Lung (tissue), 12 donors: ENCODE results near the gene PRDM10. TPM values are rescaled to one million over a fixed set of nuclear protein-coding genes. Genes with fewer than 3 reads are reported as not detected.

ENCODE experiments used
- ATAC-seq: fragments of 200-7000 bp; cut with Tn5 transposase; one replicate; pipeline ENCODE4 v1.9.1; 2020; ENCODE audit warnings: moderate number of reproducible peaks; ENCODE audit not compliant: insufficient read depth, low FRiP score
- DNase-seq, 3 donors: peaks; one replicate each; pipeline ENCODE4 v3.0.0-alpha.2; 2013 to 2017
- H3K27ac ChIP-seq, 2 donors: one replicate each; pipeline ENCODE4 v1.5.1; 2013; ENCODE audit warnings: mild to moderate bottlenecking in 2 of 2, moderate library complexity in 2 of 2, control low read depth in 1 of 2, inconsistent platforms in 1 of 2, low read depth in 1 of 2, low read length in 1 of 2
- H3K27me3 ChIP-seq, 3 donors: one replicate each; pipeline ENCODE4 v1.5.1; 2013; ENCODE audit warnings: low read length in 2 of 3; ENCODE audit not compliant: control insufficient read depth in 3 of 3, insufficient read depth in 3 of 3
- H3K36me3 ChIP-seq, 4 donors: one replicate each; pipeline ENCODE4 v1.5.1; 2013; ENCODE audit warnings: low read length in 4 of 4, mild to moderate bottlenecking in 1 of 4, moderate library complexity in 1 of 4; ENCODE audit not compliant: control insufficient read depth in 4 of 4, insufficient read depth in 4 of 4
- H3K4me1 ChIP-seq, 5 donors: one replicate each; pipeline ENCODE4 v1.5.1; 2013; ENCODE audit warnings: low read length in 5 of 5, mild to moderate bottlenecking in 2 of 5, moderate library complexity in 1 of 5; ENCODE audit not compliant: control insufficient read depth in 5 of 5, insufficient read depth in 5 of 5
- H3K4me3 ChIP-seq: one replicate; pipeline ENCODE4 v1.5.1; 2013; ENCODE audit warnings: mild to moderate bottlenecking, control low read depth, moderate library complexity
- H3K9ac ChIP-seq, 2 donors: one replicate each; pipeline ENCODE4 v1.5.1; 2013; ENCODE audit warnings: low read length in 2 of 2, control low read depth in 1 of 2; ENCODE audit not compliant: insufficient read depth in 1 of 2
- H3K9me3 ChIP-seq, 4 donors: one replicate each; pipeline ENCODE4 v1.5.1; 2013; ENCODE audit warnings: low read length in 3 of 4, mild to moderate bottlenecking in 1 of 4, moderate library complexity in 1 of 4; ENCODE audit not compliant: control insufficient read depth in 4 of 4, insufficient read depth in 3 of 4
- WGBS, 2 donors: extraction: QIAGEN DNeasy Blood & Tissue Kit; methylation state at CpG; one replicate each; pipeline ENCODE4 v1.1.7; 2013; 5-methylcytosine and 5-hydroxymethylcytosine counted together
- polyA plus RNA-seq, 2 donors: library from polyadenylated mRNA; stranded (reverse); fragments of 200-250 nt; gene quantifications; one replicate each; pipeline ENCODE4 v1.2.1, GENCODE V29; 2013
- total RNA-seq, 2 donors: library from RNA; depleted of rRNA in 1 of 2; stranded (reverse); fragments of >200 nt in 1 of 2; gene quantifications; one replicate each; pipeline ENCODE4 v1.2.1, GENCODE V29; 2014 to 2021
- TF ChIP-seq, protein P1 (sequence below): IDR thresholded peaks from 2 replicates; pipeline ENCODE4 v1.5.1; 2012; ENCODE audit warnings: mild to moderate bottlenecking; ENCODE audit errors: control extremely low read depth, extremely low read depth
- donor health status: control.
- donor health status: control.
- donor health status: Bipolar disorder and iron deficiency.
- donor health status: healthy.
- donor health status: DM: yes; HTN: yes; CAD: no.

The PRDM10 gene
- total and polyA plus RNA-seq, 4 donors = 2.3 to 19.0 (median 5.7) TPM

DNA sequence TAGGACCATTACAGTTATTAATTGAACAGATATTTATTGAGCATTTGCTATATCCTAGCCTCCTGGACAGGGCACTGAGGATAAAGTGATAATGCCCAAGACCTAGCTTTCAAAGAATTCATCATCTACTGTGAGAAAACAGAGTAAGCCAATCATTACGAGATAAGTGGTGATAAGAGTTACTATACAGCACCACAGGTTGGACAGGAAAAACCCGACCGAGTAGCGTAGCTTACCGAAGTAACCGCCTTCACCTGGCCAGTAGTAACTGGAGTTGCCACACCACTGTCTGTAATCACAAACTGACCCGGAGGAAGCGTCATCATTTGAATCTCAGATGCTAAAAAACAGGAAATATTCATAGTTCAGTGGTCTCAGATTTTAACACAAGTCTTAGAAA lies 97.2 kb downstream of the PRDM10 start:
- TF ChIP-seq, protein P1, sequence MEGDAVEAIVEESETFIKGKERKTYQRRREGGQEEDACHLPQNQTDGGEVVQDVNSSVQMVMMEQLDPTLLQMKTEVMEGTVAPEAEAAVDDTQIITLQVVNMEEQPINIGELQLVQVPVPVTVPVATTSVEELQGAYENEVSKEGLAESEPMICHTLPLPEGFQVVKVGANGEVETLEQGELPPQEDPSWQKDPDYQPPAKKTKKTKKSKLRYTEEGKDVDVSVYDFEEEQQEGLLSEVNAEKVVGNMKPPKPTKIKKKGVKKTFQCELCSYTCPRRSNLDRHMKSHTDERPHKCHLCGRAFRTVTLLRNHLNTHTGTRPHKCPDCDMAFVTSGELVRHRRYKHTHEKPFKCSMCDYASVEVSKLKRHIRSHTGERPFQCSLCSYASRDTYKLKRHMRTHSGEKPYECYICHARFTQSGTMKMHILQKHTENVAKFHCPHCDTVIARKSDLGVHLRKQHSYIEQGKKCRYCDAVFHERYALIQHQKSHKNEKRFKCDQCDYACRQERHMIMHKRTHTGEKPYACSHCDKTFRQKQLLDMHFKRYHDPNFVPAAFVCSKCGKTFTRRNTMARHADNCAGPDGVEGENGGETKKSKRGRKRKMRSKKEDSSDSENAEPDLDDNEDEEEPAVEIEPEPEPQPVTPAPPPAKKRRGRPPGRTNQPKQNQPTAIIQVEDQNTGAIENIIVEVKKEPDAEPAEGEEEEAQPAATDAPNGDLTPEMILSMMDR = no peak
- no peak for DNase-seq
- no peaks in the 10 kb centered on the region for H3K27me3 ChIP-seq
- no peak for ATAC-seq
- no peak overlapping the region for H3K4me3 ChIP-seq
- H3K9ac ChIP-seq = no peak overlapping the region
- H3K36me3 ChIP-seq = peaks cover 5 to 17% (median 11%) of the 10 kb centered on the region in 4 donors
- H3K27ac ChIP-seq = no peak overlapping the region
- WGBS, 2 donors = 90 to 92% methylated on average over 8 of the region's 8 CpGs
- no peaks in the 10 kb centered on the region for H3K4me1 ChIP-seq
- no peaks in the 10 kb centered on the region for H3K9me3 ChIP-seq

DNA sequence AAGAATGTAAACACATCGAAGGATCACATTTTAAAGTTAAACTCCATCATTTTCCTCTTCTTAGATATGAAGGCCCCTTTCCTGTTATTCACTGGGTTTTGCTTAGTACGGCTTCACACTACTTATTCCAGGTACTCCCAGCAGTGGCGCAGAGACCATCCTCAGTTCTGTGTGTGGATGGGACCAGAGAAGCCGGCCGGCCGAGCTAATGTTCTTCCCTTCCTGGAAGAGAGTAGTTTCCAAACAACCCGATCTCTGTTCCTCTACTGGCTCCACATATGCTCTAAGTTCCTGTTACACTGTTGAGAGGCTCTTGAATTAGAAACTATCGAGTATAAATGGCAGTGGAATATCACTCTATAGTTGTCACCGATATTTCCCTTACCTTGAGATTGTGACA lies 106.6 kb downstream of the PRDM10 start:
- WGBS, 2 donors = 29 to 35% methylated on average over 9 of the region's 9 CpGs
- DNase-seq (no peak), ATAC-seq (no peak)
- no peaks in the 10 kb centered on the region for H3K9me3 ChIP-seq
- peak overlapping the region in 1 of 2 donors; percentile 69 for H3K9ac ChIP-seq
- H3K4me1 ChIP-seq = peaks cover 1 to 18% (median 8%) of the 10 kb centered on the region in 5 donors
- TF ChIP-seq, protein P1 = no peak
- H3K27me3 ChIP-seq = no peaks in the 10 kb centered on the region
- H3K27ac ChIP-seq = peak overlapping the region in 1 of 2 donors; percentile 91
- H3K4me3 ChIP-seq = peak overlapping the region; percentile 99
- peaks cover 5 to 19% (median 10%) of the 10 kb centered on the region in 4 donors for H3K36me3 ChIP-seq

DNA sequence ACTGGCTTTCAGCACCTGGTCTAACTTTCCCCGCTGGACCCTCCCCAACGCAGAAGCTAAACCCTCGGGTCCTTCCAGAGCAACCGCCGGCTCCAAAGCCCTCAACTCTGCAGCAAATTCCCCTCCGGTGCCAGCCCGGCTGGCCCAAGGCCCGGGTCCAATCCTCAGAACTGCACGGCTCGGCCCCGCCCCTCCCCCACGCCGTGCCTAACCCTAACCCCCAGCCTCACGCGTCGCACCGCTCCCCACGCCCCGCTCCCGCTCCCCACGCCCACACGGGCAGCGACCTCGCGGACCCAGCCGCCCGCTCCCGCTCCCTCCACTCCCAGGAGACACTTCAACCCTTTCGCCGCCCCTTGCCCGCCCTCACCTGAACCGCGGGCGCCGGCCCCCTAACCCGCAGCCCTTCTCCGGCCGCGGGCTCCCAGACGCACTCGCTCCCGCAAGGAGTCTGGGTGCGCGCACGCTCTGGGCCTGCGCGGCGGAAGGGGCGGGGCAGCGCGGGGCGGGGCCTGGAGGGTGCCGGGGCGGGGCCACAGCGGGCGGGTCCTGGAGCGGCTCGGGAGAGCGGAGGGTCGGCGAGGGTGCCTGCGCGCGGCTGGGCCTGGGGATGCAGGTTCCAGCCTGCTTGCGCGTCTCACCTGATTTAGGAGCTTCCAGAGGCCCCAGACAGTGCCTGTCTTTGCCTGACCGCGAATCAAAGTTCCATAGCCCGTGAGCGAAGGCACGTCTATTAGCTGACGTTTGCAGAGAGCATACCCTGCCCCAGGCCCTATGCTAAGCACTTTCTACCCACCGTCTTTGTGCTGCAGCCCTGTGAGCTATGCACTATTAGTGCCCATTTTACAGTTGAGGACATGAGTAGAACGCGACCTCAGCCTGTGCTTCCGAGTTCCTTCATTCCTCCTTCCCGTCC lies 107.3 kb downstream of the PRDM10 start, which contains the start of gene NFRKB:
TSS of gene NFRKB (minus strand) at position 453 of the 916 bp plus-strand sequence. CDS start 2,729 bp downstream, outside the sequence.
- peak within 1 kb of the TSS; percentile 63 to 69 for H3K9ac ChIP-seq
- TF ChIP-seq, protein P1 = no peak

More for the DNA sequence above, 107.3 kb downstream of the PRDM10 start, which contains the start of gene NFRKB:
- peak within 1 kb of the TSS; percentile 99 for H3K4me3 ChIP-seq
- peaks cover 1 to 18% (median 8%) of the 10 kb centered on the region in 5 donors for H3K4me1 ChIP-seq
- DNase-seq (peak; percentile 89 to 92 (median 91)), ATAC-seq (peak; percentile 100)
- H3K27ac ChIP-seq = peak within 1 kb of the TSS; percentile 76 to 91
- H3K9me3 ChIP-seq = no peaks in the 10 kb centered on the region
- peaks cover 7 to 23% (median 10%) of the 10 kb centered on the region in 4 donors for H3K36me3 ChIP-seq
- WGBS, 2 donors = 1% methylated on average over 51 to 77 of the region's 77 CpGs
- no peaks in the 10 kb centered on the region for H3K27me3 ChIP-seq
